Measurements from ENCODE around the gene CENPT.
A peak's percentile ranks its signal among the peaks of the same experiment; 100 is the strongest.

Gene CENPT

DNA sequence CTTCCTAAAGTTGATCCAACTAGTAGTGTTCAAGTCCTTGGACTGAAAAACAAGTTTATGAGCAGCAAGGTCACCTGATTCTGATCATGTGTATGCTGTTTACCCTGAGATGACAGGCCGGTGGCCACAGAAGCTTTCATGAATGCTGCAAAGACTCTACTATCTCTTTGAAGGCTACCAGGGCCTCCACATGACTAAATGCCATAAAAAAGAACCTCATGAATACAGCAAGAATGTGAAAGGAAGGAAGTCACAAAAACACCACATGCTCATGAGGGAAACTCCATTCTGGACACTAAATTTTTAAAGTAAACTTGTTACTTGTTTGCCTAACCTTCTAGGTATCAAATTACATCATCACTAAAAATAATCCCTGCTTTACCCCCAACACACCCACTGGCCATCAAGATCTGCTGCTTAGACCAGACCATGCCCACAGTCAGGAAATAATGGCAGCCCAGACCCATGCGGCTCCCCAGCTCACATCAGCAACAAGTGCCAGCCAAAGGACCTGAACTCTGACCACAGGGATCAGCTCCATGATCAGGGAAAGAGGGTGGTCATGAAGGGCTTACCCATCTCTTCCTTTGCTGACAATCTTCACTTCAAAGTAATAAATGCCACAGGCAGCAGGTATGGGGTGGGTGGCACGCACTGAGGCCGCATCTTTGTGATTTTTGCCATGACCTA lies 42.5 kb downstream of the CENPT start:
- TF ChIP-seq, protein P1, sequence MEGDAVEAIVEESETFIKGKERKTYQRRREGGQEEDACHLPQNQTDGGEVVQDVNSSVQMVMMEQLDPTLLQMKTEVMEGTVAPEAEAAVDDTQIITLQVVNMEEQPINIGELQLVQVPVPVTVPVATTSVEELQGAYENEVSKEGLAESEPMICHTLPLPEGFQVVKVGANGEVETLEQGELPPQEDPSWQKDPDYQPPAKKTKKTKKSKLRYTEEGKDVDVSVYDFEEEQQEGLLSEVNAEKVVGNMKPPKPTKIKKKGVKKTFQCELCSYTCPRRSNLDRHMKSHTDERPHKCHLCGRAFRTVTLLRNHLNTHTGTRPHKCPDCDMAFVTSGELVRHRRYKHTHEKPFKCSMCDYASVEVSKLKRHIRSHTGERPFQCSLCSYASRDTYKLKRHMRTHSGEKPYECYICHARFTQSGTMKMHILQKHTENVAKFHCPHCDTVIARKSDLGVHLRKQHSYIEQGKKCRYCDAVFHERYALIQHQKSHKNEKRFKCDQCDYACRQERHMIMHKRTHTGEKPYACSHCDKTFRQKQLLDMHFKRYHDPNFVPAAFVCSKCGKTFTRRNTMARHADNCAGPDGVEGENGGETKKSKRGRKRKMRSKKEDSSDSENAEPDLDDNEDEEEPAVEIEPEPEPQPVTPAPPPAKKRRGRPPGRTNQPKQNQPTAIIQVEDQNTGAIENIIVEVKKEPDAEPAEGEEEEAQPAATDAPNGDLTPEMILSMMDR (IDR thresholded peaks at IDR 0.05; ENCODE audit: insufficient read depth, low read depth, low read length, missing control alignments), result no peak
- no peak for DNase-seq (ENCODE audit: low read depth)
- peak overlapping the region; percentile 95 for H3K4me3 ChIP-seq (ENCODE audit: low read length)

DNA sequence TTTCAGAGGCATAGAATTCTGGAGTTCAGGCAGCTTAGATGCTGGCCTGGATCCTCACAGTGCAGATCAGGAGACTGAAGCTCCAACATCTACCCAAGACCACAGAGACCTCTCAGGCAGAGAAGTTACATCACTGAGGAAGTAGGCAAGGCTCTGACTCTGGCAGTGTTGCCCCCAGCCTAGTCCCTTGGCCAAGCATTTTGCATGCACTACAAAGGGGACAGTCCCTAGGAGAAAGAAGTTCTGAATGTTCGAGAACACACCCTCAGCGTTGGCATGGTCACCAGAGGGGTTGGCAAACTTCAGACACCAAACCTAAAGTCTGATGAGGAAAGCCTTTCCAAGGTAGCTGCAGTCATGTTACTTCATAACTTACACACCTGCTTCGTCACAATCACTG lies 43.6 kb downstream of the CENPT start:
- no peak overlapping the region for H3K4me3 ChIP-seq (ENCODE audit: low read length)
- TF ChIP-seq, protein P1 (IDR thresholded peaks at IDR 0.05; ENCODE audit: insufficient read depth, low read depth, low read length, missing control alignments), result no peak
- DNase-seq (ENCODE audit: low read depth), result no peak

DNA sequence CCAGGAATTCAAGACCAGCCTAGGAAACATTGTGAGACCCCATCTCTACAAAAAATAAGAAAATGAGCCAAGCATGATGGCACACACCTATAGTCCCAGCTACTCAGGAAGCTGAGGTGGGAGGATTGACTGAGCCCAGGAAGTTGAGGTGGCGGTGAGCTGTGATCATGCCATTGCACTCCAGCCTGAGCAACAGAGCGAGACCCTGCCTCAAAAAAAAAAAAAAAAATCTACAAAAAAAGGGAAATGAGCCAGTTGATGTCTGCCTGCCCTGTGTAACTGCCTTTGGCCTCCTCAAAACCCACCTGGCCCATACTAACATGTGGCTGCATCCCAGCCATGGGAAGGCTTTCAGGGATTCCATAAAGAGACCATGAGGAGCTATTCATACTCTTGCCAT lies 45.6 kb downstream of the CENPT start:
- TF ChIP-seq, protein P1 (IDR thresholded peaks at IDR 0.05; ENCODE audit: insufficient read depth, low read depth, low read length, missing control alignments), result no peak
- DNase-seq (ENCODE audit: low read depth), result no peak
- no peak overlapping the region for H3K4me3 ChIP-seq (ENCODE audit: low read length)

DNA sequence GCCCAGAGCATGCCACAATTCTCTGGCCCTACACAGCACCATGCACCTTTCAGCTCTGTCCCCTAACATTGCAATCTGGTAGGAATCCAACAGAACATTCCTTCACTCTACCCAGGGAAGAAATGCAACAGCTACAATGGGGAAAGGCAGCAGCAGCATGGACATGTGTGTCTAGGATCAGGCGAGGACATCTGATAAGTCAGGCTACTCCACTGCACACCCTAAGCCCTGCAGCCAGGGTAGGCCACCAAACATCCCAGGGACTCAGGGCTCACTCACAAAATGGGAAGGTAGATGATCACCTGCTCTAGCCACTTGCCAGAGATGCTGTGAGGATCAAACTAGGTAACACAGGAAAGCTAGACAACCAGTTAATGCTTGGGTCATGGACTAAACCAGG lies 46.3 kb downstream of the CENPT start:
- no peak for DNase-seq (ENCODE audit: low read depth)
- no peak overlapping the region for H3K4me3 ChIP-seq (ENCODE audit: low read length)
- TF ChIP-seq, protein P1 (IDR thresholded peaks at IDR 0.05; ENCODE audit: insufficient read depth, low read depth, low read length, missing control alignments), result no peak

GRCh38 chr16:67800338-67800926 lies 47.1 kb downstream of the CENPT start:
- no peak overlapping the region for H3K4me3 ChIP-seq (ENCODE audit: low read length)
- no peak for DNase-seq (ENCODE audit: low read depth)
- TF ChIP-seq, protein P1 (IDR thresholded peaks at IDR 0.05; ENCODE audit: insufficient read depth, low read depth, low read length, missing control alignments), result no peak

GRCh38 chr16:67796099-67796718 lies 51.3 kb downstream of the CENPT start:
- TF ChIP-seq, protein P1 (IDR thresholded peaks at IDR 0.05; ENCODE audit: insufficient read depth, low read depth, low read length, missing control alignments), result no peak
- no peak overlapping the region for H3K4me3 ChIP-seq (ENCODE audit: low read length)
- peak; percentile 44 for DNase-seq (ENCODE audit: low read depth)

All from epithelial cell of esophagus (primary cell).